Measurements from ENCODE around the gene IRGC.

- TF ChIP-seq POLR2A (IDR thresholded peaks at IDR 0.05) (no peak), POLR2AphosphoS5 (IDR thresholded peaks at IDR 0.05) (no peak)
These were observed 37.2 kb upstream of the IRGC start for GRCh38 chr19:43678512-43679261.

Measured in suprapubic skin (tissue), 4 donors.